PFSK-1 (cell line): Measurements from ENCODE around the gene IL1R2.

Experiments
- POLR2AphosphoS5 ChIP-seq: IDR thresholded peaks from 2 replicates; pipeline ENCODE4 v1.6.1; 2012; ENCODE audit warnings: low read depth, mild to moderate bottlenecking, control low read depth, low read length, moderate library complexity
- TF ChIP-seq, protein P1 (sequence below), 2 experiments: IDR thresholded peaks; 2 replicates each; pipeline versions ENCODE4 v1.6.1 to v1.8.0; 2011 to 2012; ENCODE audit warnings: low read depth in 2 of 2, low read length in 2 of 2, control low read depth in 1 of 2, inconsistent platforms in 1 of 2, mild to moderate bottlenecking in 1 of 2, moderate library complexity in 1 of 2; ENCODE audit not compliant: insufficient read depth in 1 of 2

DNA sequence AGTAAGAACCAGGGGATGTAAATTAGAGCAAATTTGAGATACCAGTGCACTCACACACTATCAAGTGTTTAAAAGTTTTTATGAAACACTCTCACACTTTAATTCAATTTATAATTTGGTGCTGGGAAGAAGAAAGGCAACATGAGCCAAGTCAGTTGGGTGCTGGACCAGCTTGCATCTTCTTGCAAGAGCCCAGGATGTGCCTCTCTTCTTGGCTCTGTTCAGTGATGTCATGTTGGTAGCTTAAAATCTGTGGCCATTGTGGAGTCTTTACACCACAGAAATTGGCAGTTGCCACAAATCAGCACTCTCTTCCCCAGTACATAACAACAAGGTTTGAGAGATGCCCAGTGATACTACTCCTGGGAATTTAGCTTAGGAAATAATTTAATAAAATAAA, 38.2 kb downstream of the IL1R2 start:
- no peak for TF ChIP-seq POLR2AphosphoS5
- TF ChIP-seq, protein P1, sequence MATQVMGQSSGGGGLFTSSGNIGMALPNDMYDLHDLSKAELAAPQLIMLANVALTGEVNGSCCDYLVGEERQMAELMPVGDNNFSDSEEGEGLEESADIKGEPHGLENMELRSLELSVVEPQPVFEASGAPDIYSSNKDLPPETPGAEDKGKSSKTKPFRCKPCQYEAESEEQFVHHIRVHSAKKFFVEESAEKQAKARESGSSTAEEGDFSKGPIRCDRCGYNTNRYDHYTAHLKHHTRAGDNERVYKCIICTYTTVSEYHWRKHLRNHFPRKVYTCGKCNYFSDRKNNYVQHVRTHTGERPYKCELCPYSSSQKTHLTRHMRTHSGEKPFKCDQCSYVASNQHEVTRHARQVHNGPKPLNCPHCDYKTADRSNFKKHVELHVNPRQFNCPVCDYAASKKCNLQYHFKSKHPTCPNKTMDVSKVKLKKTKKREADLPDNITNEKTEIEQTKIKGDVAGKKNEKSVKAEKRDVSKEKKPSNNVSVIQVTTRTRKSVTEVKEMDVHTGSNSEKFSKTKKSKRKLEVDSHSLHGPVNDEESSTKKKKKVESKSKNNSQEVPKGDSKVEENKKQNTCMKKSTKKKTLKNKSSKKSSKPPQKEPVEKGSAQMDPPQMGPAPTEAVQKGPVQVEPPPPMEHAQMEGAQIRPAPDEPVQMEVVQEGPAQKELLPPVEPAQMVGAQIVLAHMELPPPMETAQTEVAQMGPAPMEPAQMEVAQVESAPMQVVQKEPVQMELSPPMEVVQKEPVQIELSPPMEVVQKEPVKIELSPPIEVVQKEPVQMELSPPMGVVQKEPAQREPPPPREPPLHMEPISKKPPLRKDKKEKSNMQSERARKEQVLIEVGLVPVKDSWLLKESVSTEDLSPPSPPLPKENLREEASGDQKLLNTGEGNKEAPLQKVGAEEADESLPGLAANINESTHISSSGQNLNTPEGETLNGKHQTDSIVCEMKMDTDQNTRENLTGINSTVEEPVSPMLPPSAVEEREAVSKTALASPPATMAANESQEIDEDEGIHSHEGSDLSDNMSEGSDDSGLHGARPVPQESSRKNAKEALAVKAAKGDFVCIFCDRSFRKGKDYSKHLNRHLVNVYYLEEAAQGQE (IDR thresholded peaks at IDR 0.05; ENCODE audit: insufficient read depth in 1 of 2, low read depth in 2 of 2, low read length in 2 of 2) = no peak
